OCI-LY3 (cell line): ENCODE results near the gene OXLD1.

Experiments used
- H2AFZ ChIP-seq: fragments of 200-600, 300-600 bp; shearing (Covaris generic); 2 replicates; pipeline ENCODE4 v1.6.0; 2014; ENCODE audit warnings: antibody characterized with exemption, low read depth, low read length
- H3K27ac ChIP-seq: fragments of 200-600, 300-600 bp; sonication (generic); 2 replicates; pipeline ENCODE4 v1.5.1; 2014; ENCODE audit warnings: mild to moderate bottlenecking, low read length, moderate library complexity, mixed read lengths
- H3K27me3 ChIP-seq: fragments of 200-600, 300-600 bp; sonication (generic); 2 replicates; pipeline ENCODE4 v1.6.1; 2014; ENCODE audit warnings: low read depth, low read length, mixed read lengths
- H3K36me3 ChIP-seq: fragments of 200-600, 300-600 bp; sonication (generic); replicated peaks from 2 replicates; pipeline ENCODE3; 2014; ENCODE audit warnings: low read depth, low read length, mixed read lengths
- H3K4me1 ChIP-seq: fragments of 300-600, 200-600 bp; sonication (generic); 2 replicates; pipeline ENCODE4 v1.6.1; 2014; ENCODE audit warnings: low read length, mixed read lengths
- H3K4me2 ChIP-seq: fragments of 200-600, 300-600 bp; sonication (generic); 2 replicates; pipeline ENCODE4 v1.6.1; 2014; ENCODE audit warnings: low read length, mixed read lengths
- H3K4me3 ChIP-seq: fragments of 300-600, 200-600 bp; sonication (generic); 2 replicates; pipeline ENCODE4 v1.5.1; 2014; ENCODE audit warnings: antibody characterized with exemption, mild to moderate bottlenecking, low read length, moderate library complexity
- H3K79me2 ChIP-seq: fragments of 300-600, 200-600 bp; shearing (Covaris generic); 2 replicates; pipeline ENCODE4 v1.6.1; 2014; ENCODE audit warnings: mild to moderate bottlenecking, low read length, mixed read lengths
- H3K9ac ChIP-seq: fragments of 300-600, 200-600 bp; shearing (Covaris generic); 2 replicates; pipeline ENCODE4 v1.6.0; 2014; ENCODE audit warnings: mild to moderate bottlenecking, low read length, moderate library complexity
- H3K9me3 ChIP-seq: fragments of 200-600, 300-600 bp; shearing (Covaris generic); 2 replicates; pipeline ENCODE4 v1.6.1; 2014; ENCODE audit warnings: low read length, mixed read lengths; ENCODE audit not compliant: insufficient read depth
- H4K20me1 ChIP-seq: fragments of 200-600, 300-600 bp; sonication (generic); 2 replicates; pipeline ENCODE4 v1.6.1; 2016; ENCODE audit warnings: low read length, mixed read lengths; ENCODE audit not compliant: insufficient read depth
- CTCF ChIP-seq: fragments of 200-600, 300-600 bp; sonication (generic); IDR thresholded peaks from 2 replicates; pipeline ENCODE4 v1.5.1; 2014; ENCODE audit warnings: antibody characterized with exemption, low read length, low read depth
- EZH2phosphoT487 ChIP-seq: fragments of 200-600 bp; shearing (Covaris generic); IDR thresholded peaks from 2 replicates; pipeline ENCODE4 v1.6.1; 2018; ENCODE audit warnings: antibody characterized with exemption, mixed run types, low read depth

Gene OXLD1

GRCh38 chr17:81703747-81704654, 37.6 kb upstream of the OXLD1 start:
- peaks cover 49% of the 10 kb centered on the region for H3K36me3 ChIP-seq
- H2AFZ ChIP-seq: no peak overlapping the region
- H3K27me3 ChIP-seq: no peaks in the 10 kb centered on the region
- TF ChIP-seq EZH2phosphoT487: no peak
- no peak for TF ChIP-seq CTCF
- peak overlapping the region; percentile 58 for H3K27ac ChIP-seq
- peak overlapping the region; percentile 95 for H3K9ac ChIP-seq
- H3K4me3 ChIP-seq: peak overlapping the region; percentile 95
- peaks cover 6% of the 10 kb centered on the region for H4K20me1 ChIP-seq
- no peaks in the 10 kb centered on the region for H3K9me3 ChIP-seq
- H3K4me2 ChIP-seq: peak overlapping the region; percentile 95
- H3K79me2 ChIP-seq: peaks cover 63% of the 10 kb centered on the region
- H3K4me1 ChIP-seq: peaks cover 19% of the 10 kb centered on the region

- Histone ChIP-seq H3K36me3 (peaks cover 49% of the 10 kb centered on the region), H2AFZ (0 out of 2 replicates have a peak within 1 kb of the TSS, but pooled peaks have one; percentile 16), H4K20me1 (peaks cover 6% of the 10 kb centered on the region), H3K9me3 (no peaks in the 10 kb centered on the region), H3K79me2 (peaks cover 70% of the 10 kb centered on the region), H3K4me3 (peak within 1 kb of the TSS; percentile 95), H3K4me1 (peaks cover 19% of the 10 kb centered on the region), H3K9ac (peak within 1 kb of the TSS; percentile 95), H3K27ac (peak within 1 kb of the TSS; percentile 68), H3K27me3 (no peaks in the 10 kb centered on the region), H3K4me2 (peak within 1 kb of the TSS; percentile 95)
- TF ChIP-seq EZH2phosphoT487 (no peak), CTCF (no peak)
Observed at GRCh38 chr17:81702934-81703746, 36.7 kb upstream of the OXLD1 start, which contains the start of gene MRPL12. Gene MRPL12, plus strand, starts transcription at chr17:81703367. Its CDS starts 135 bp downstream, at chr17:81703502.

GRCh38 chr17:81701288-81702071, 35.1 kb upstream of the OXLD1 start:
- no peak overlapping the region for H3K27ac ChIP-seq
- H3K4me2 ChIP-seq: peak overlapping the region; percentile 88
- H3K79me2 ChIP-seq: peaks cover 71% of the 10 kb centered on the region
- no peak for TF ChIP-seq CTCF
- no peak for TF ChIP-seq EZH2phosphoT487
- peaks cover 47% of the 10 kb centered on the region for H3K36me3 ChIP-seq
- peaks cover 19% of the 10 kb centered on the region for H3K4me1 ChIP-seq
- no peak overlapping the region for H2AFZ ChIP-seq
- H3K9me3 ChIP-seq: no peaks in the 10 kb centered on the region
- peak overlapping the region; percentile 95; the same call in 1 of the 2 replicates for H3K9ac ChIP-seq
- peaks cover 6% of the 10 kb centered on the region for H4K20me1 ChIP-seq
- H3K27me3 ChIP-seq: no peaks in the 10 kb centered on the region
- H3K4me3 ChIP-seq: peak overlapping the region; percentile 95
